ENCODE results near the gene TMEM255B. TPM values are rescaled to one million over a fixed set of nuclear protein-coding genes. Genes with fewer than 3 reads are reported as not detected.
A peak's percentile ranks its signal among the peaks of the same experiment; 100 is the strongest.

The TMEM255B gene
- total and polyA plus RNA-seq, 9 of the 15 experiments (the other 6 are each of a cell fraction or from before 2014, with no cell fraction given) = 0.01 to 0.75 (median 0.23) TPM

- no peak for TF ChIP-seq MGA (IDR thresholded peaks at IDR 0.05)
- no peak for TF ChIP-seq ZNF830 (CRISPR knock-in tag; IDR thresholded peaks at IDR 0.05)
- TF ChIP-seq PBX2 (CRISPR knock-in tag; IDR thresholded peaks at IDR 0.05; ENCODE audit: low read depth) = no peak
- TF ChIP-seq PBX2 (tag; conservative IDR thresholded peaks at IDR 0.05; ENCODE audit: low read depth) = peak; percentile 88
- no peak for TF ChIP-seq E4F1 (CRISPR knock-in tag; IDR thresholded peaks at IDR 0.05; ENCODE audit: borderline replicate concordance)
- TF ChIP-seq BRD4 (IDR thresholded peaks at IDR 0.05) = no peak
- TF ChIP-seq ZFP30 (CRISPR knock-in tag; IDR thresholded peaks at IDR 0.05; ENCODE audit: borderline replicate concordance) = no peak
- 0 out of 2 replicates have a peak, but pooled peaks have one; percentile 15 for TF ChIP-seq CREM (IDR thresholded peaks at IDR 0.05; ENCODE audit: low read depth)
- no peak for TF ChIP-seq LCOR (CRISPR knock-in tag; IDR thresholded peaks at IDR 0.05)
- TF ChIP-seq ATF1 (CRISPR knock-in tag; IDR thresholded peaks at IDR 0.05) = no peak
- peak; percentile 84 for TF ChIP-seq ATF1 (tag; IDR thresholded peaks at IDR 0.05)
- TF ChIP-seq SIRT6 (IDR thresholded peaks at IDR 0.05; ENCODE audit: low read depth, low read length) = no peak
- no peak for TF ChIP-seq CHD2 (IDR thresholded peaks at IDR 0.05; ENCODE audit: low read depth, low read length)
These were observed 27.3 kb downstream of the TMEM255B start (continued) for GRCh38 chr13:113786262-113786841.
